ENCODE results near the gene CHD6. TPM values are rescaled to one million over a fixed set of nuclear protein-coding genes. Genes with fewer than 3 reads are reported as not detected.

Gene CHD6
- total and polyA plus RNA-seq, 12 donors = 9.2 to 56.8 (median 41.7) TPM

GRCh38 chr20:41426086-41426830, 191.9 kb downstream of the CHD6 start:
- Histone ChIP-seq H3K9me3 (replicated peaks in 1 of 3) (no peaks in the 10 kb centered on the region), H3K36me3 (replicated peaks in 1 of 2) (peaks cover 0 to 44% of the 10 kb centered on the region in 2 donors), H3K27ac (no peak overlapping the region), H3K27me3 (no peaks in the 10 kb centered on the region), H3K4me1 (replicated peaks in 1 of 2) (no peaks in the 10 kb centered on the region), H3K4me3 (no peak overlapping the region)
- TF ChIP-seq POLR2A (IDR thresholded peaks at IDR 0.05) = no peak
- no peak for TF ChIP-seq CTCF (IDR thresholded peaks at IDR 0.05)
- intact Hi-C loops (cut with DNase I) = no loop called here
- DNase-seq = no peak
- WGBS, 4 donors = 92 to 94% (median 93%) methylated on average over 11 of the region's 11 CpGs

DNA sequence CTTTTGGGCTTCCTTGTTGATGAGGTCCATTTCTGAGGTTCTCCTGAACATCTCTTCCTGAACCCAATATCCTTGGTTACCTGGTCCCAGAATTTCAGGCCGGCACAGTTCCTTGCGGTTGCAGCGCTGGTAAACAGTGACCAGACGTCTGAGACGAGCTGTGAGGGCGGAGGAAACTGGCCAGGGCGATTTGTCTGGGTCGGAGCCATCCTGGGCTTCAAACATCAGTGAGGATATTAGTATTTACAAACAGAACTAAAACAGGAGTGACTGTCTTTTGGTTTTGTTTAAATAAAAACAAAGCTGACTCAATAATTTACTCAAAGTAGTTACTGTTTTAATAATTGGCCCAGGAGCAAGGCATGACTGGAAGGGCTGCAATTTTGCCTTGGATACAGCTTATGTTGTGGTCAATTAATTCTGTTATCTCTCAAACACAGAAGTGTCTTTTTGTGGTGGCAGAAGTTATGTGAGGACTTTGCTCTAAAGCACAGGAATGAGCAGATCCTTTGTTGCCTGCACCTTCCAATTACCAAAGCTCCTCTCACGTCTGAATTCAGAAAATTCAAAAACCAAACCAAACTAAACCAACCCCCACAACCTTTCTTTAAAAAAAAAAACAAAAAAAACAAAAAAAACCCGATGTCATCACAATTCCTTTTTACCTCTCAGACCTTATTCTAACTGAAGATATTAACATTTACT, 192.8 kb downstream of the CHD6 start:
- no peak for DNase-seq
- intact Hi-C loops (cut with DNase I) = no loop called here
- H3K4me1 ChIP-seq (replicated peaks in 1 of 2) = no peaks in the 10 kb centered on the region
- 83 to 88% (median 87%) methylated on average over 10 of the region's 10 CpGs for WGBS, 4 donors
- no peak overlapping the region for H3K4me3 ChIP-seq
- no peak overlapping the region for H3K27ac ChIP-seq
- H3K36me3 ChIP-seq (replicated peaks in 1 of 2) = peaks cover 0 to 53% of the 10 kb centered on the region in 2 donors
- no peaks in the 10 kb centered on the region for H3K9me3 ChIP-seq (replicated peaks in 1 of 3)
- H3K27me3 ChIP-seq = no peaks in the 10 kb centered on the region
- no peak for TF ChIP-seq POLR2A (IDR thresholded peaks at IDR 0.05)
- no peak for TF ChIP-seq CTCF (IDR thresholded peaks at IDR 0.05)

DNA sequence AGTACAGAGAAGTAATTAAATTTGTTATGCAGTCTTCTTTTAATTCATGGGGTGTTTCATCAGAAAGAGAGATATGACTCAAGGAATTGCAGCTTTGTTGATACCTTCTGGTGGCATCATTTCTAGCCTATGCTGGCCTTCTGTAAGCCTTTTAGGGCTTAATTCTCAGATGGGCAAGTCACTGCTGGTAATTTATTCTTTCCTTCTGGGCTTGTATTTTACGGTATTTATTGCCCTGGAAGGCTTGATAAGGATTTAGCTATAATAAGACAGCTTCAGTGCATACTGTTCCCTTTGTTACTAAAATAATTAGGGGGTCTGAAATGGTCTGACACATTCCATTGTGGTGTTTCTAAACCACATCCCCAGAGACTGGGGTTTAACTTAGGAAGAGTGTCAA, 193.6 kb downstream of the CHD6 start:
- Histone ChIP-seq H3K9me3 (replicated peaks in 1 of 3) (no peaks in the 10 kb centered on the region), H3K4me3 (no peak overlapping the region), H3K27me3 (no peaks in the 10 kb centered on the region), H3K4me1 (replicated peaks in 1 of 2) (no peaks in the 10 kb centered on the region), H3K27ac (no peak overlapping the region), H3K36me3 (replicated peaks in 1 of 2) (peaks cover 0 to 56% of the 10 kb centered on the region in 2 donors)
- TF ChIP-seq POLR2A (IDR thresholded peaks at IDR 0.05) = no peak
- no peak for TF ChIP-seq CTCF (IDR thresholded peaks at IDR 0.05)
- 77 to 88% (median 83%) methylated on average over 1 of the region's 1 CpG for WGBS, 4 donors
- DNase-seq = no peak
- intact Hi-C loops (cut with DNase I) = no loop called here

DNA sequence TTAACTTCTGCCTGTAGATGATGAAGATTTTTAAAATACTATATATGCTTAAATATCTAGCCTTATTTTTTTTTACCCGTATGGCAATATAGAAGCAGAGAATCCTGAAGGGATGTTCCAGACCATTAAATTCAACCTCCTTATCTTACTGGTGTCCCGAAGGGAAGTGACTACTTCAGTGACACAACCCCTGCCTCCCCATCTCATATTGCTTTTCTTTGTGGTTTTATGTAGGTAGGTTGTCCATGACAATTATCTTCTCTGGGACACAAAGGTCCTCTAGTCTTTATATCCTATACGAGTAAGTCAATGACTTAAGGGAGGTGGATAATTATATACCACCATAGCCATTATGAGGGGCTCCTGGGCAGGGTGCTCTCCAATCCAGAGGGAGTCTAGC, 194.2 kb downstream of the CHD6 start:
- TF ChIP-seq POLR2A (IDR thresholded peaks at IDR 0.05) (no peak), CTCF (IDR thresholded peaks at IDR 0.05) (no peak)
- Histone ChIP-seq H3K4me1 (replicated peaks in 1 of 2) (no peaks in the 10 kb centered on the region), H3K36me3 (replicated peaks in 1 of 2) (peaks cover 0 to 56% of the 10 kb centered on the region in 2 donors), H3K27me3 (no peaks in the 10 kb centered on the region), H3K4me3 (no peak overlapping the region), H3K27ac (no peak overlapping the region), H3K9me3 (replicated peaks in 1 of 3) (no peaks in the 10 kb centered on the region)
- DNase-seq = no peak
- intact Hi-C loops (cut with DNase I) = no loop called here
- WGBS, 4 donors = 89 to 97% (median 94%) methylated on average over 3 of the region's 3 CpGs

Measured in adrenal gland (tissue), 12 donors.